ENCODE measurements around the gene CYSLTR2.

Gene CYSLTR2

GRCh38 chr13:48733739-48734335, 80.1 kb downstream of the CYSLTR2 start:
- no peak for TF ChIP-seq CTCF (conservative IDR thresholded peaks at IDR 0.05; ENCODE audit: control insufficient read depth, insufficient read depth, low read depth, low read length)
- peak; percentile 48 for DNase-seq (ENCODE audit: low read depth)
- H3K4me3 ChIP-seq (ENCODE audit: control insufficient read depth, low read depth, low read length): no peak overlapping the region

- no peak overlapping the region for H3K4me3 ChIP-seq (ENCODE audit: control insufficient read depth, low read depth, low read length)
- no peak for TF ChIP-seq CTCF (conservative IDR thresholded peaks at IDR 0.05; ENCODE audit: control insufficient read depth, insufficient read depth, low read depth, low read length)
- no peak for DNase-seq (ENCODE audit: low read depth)
Observed at GRCh38 chr13:48735571-48735970, 81.8 kb downstream of the CYSLTR2 start.

- H3K4me3 ChIP-seq (ENCODE audit: control insufficient read depth, low read depth, low read length): no peak overlapping the region
- DNase-seq (ENCODE audit: low read depth): no peak
- TF ChIP-seq CTCF (conservative IDR thresholded peaks at IDR 0.05; ENCODE audit: control insufficient read depth, insufficient read depth, low read depth, low read length): no peak
Observed at GRCh38 chr13:48737689-48738088, 84.0 kb downstream of the CYSLTR2 start.

- no peak for TF ChIP-seq CTCF (conservative IDR thresholded peaks at IDR 0.05; ENCODE audit: control insufficient read depth, insufficient read depth, low read depth, low read length)
- no peak overlapping the region for H3K4me3 ChIP-seq (ENCODE audit: control insufficient read depth, low read depth, low read length)
- DNase-seq (ENCODE audit: low read depth): no peak
Observed at GRCh38 chr13:48738311-48738710, 84.6 kb downstream of the CYSLTR2 start.

- DNase-seq (ENCODE audit: low read depth): peak; percentile 11
- H3K4me3 ChIP-seq (ENCODE audit: control insufficient read depth, low read depth, low read length): no peak overlapping the region
- TF ChIP-seq CTCF (conservative IDR thresholded peaks at IDR 0.05; ENCODE audit: control insufficient read depth, insufficient read depth, low read depth, low read length): no peak
Observed at GRCh38 chr13:48739386-48739964, 85.7 kb downstream of the CYSLTR2 start.

- TF ChIP-seq CTCF (conservative IDR thresholded peaks at IDR 0.05; ENCODE audit: control insufficient read depth, insufficient read depth, low read depth, low read length): no peak
- peak; percentile 59 for DNase-seq (ENCODE audit: low read depth)
- H3K4me3 ChIP-seq (ENCODE audit: control insufficient read depth, low read depth, low read length): no peak overlapping the region
Observed at GRCh38 chr13:48741377-48741776, 87.6 kb downstream of the CYSLTR2 start.
